HEK293T (cell line): ENCODE results near the gene SLC34A2.

Experiments used
- CTBP1 ChIP-seq: fragments of 450-650 bp; IDR thresholded peaks from 2 replicates; pipeline ENCODE4 v1.6.1; 2016; ENCODE audit warnings: borderline replicate concordance
- LEF1 ChIP-seq: fragments of 450-650 bp; IDR thresholded peaks from 2 replicates; pipeline ENCODE4 v1.6.1; 2017; ENCODE audit warnings: mild to moderate bottlenecking, borderline replicate concordance

- no peak for TF ChIP-seq CTBP1
- no peak for TF ChIP-seq LEF1
Observed at GRCh38 chr4:25725870-25726269, 70.2 kb downstream of the SLC34A2 start.
